Lower lobe of right lung (tissue), 2 donors: Measurements from ENCODE around the gene CTNNA3. TPM values are rescaled to one million over a fixed set of nuclear protein-coding genes. Genes with fewer than 3 reads are reported as not detected.
"Not testable (repeated sequence)": the region's sequence is repeated elsewhere in the genome, so short reads cannot be mapped to it uniquely, and the experiment has no call there.

ENCODE experiments used
- ATAC-seq, 2 donors: fragments of 200-7000 bp; cut with Tn5 transposase; one replicate each; pipeline ENCODE4 v1.9.1; 2020 to 2022; ENCODE audit warnings: mild to moderate bottlenecking in 2 of 2, moderate library complexity in 2 of 2
- DNase-seq: peaks from one replicate; pipeline ENCODE4 v3.0.0-alpha.2; 2020
- H3K27ac ChIP-seq: fragments of 200-600 bp; one replicate; pipeline ENCODE4 v1.8.0; 2022
- H3K27me3 ChIP-seq: fragments of 200-600 bp; one replicate; pipeline ENCODE4 v1.8.0; 2022; ENCODE audit warnings: low read depth
- H3K36me3 ChIP-seq: fragments of 200-600 bp; one replicate; pipeline ENCODE4 v1.8.0; 2022; ENCODE audit warnings: mild to moderate bottlenecking
- H3K4me1 ChIP-seq: fragments of 200-600 bp; one replicate; pipeline ENCODE4 v1.8.0; 2022
- H3K4me3 ChIP-seq: fragments of 200-600 bp; one replicate; pipeline ENCODE4 v1.8.0; 2022; ENCODE audit warnings: mild to moderate bottlenecking
- H3K9me3 ChIP-seq: fragments of 200-600 bp; one replicate; pipeline ENCODE4 v1.8.0; 2022
- intact Hi-C: fragments of 100-400 bp; cut with DNase I; formaldehyde crosslinking; loops from one replicate; pipeline ENCODE4 v1.11.0; 2022
- total RNA-seq: library from RNA; stranded (reverse); fragmentation: NEBNext Ultra II Directional; extraction: Animal tissue kit (Norgen Biotek cat#: 25700); gene quantifications from one replicate; pipeline ENCODE4 v1.2.1, GENCODE V29; 2021
- TF ChIP-seq, protein P1 (sequence below): fragments of 200-600 bp; IDR thresholded peaks from one replicate; pipeline ENCODE4 v1.8.0; 2022; ENCODE audit warnings: antibody characterized with exemption, mild to moderate bottlenecking
- donor health status: DM: no; HTN: yes; CAD: no; lungs with severe emphysema.

Gene CTNNA3
- total RNA-seq, 1 donor from 2014 or later: not detected

DNA sequence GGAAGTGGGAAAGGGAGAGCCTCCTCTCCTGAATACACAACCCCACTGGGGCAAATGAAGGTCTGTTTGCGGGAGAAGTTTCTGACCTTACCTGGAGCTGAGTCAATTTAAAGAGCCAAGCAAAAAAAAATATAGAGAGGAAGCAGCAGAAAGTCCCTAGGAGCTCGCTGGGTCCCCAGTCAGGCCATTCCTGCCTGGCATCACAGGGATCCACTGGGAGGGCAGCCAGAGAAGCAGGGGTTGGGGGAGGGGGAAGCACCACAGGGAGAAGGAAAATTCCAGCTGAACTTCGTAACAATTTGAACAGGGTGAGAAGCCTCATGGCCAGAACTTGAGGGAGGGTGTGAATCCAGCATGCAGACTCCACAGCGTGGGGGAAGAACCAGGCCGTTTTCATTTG lies 471.4 kb downstream of the CTNNA3 start:
- no peak for DNase-seq
- H3K27me3 ChIP-seq: no peaks in the 10 kb centered on the region
- H3K4me3 ChIP-seq: no peak overlapping the region
- no peaks in the 10 kb centered on the region for H3K36me3 ChIP-seq
- intact Hi-C loops: no loop called here
- no peak overlapping the region for H3K27ac ChIP-seq
- TF ChIP-seq, protein P1, sequence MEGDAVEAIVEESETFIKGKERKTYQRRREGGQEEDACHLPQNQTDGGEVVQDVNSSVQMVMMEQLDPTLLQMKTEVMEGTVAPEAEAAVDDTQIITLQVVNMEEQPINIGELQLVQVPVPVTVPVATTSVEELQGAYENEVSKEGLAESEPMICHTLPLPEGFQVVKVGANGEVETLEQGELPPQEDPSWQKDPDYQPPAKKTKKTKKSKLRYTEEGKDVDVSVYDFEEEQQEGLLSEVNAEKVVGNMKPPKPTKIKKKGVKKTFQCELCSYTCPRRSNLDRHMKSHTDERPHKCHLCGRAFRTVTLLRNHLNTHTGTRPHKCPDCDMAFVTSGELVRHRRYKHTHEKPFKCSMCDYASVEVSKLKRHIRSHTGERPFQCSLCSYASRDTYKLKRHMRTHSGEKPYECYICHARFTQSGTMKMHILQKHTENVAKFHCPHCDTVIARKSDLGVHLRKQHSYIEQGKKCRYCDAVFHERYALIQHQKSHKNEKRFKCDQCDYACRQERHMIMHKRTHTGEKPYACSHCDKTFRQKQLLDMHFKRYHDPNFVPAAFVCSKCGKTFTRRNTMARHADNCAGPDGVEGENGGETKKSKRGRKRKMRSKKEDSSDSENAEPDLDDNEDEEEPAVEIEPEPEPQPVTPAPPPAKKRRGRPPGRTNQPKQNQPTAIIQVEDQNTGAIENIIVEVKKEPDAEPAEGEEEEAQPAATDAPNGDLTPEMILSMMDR: no peak
- H3K9me3 ChIP-seq: no peaks in the 10 kb centered on the region
- ATAC-seq: no peak
- no peaks in the 10 kb centered on the region for H3K4me1 ChIP-seq

DNA sequence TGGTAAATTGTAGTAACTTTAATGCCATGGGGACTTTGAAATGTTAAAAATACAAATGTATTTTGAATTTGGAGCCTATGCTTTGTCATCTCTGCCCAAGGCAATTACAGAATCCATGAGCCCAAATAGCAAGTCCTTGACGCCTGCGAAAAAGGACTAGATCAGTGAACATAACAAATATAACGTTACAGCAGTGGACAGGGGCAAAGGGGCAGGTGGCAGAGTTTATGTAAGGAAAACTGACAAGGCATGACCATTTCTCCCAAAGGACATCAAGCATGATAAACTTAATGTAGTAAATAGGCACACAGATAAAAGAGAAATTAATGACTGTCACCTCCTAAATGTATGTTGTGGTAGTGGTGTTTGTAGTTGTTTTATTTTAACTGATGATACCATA lies 473.1 kb downstream of the CTNNA3 start:
- Histone ChIP-seq H3K36me3 (no peaks in the 10 kb centered on the region), H3K27ac (no peak overlapping the region), H3K4me1 (no peaks in the 10 kb centered on the region), H3K4me3 (no peak overlapping the region), H3K27me3 (no peaks in the 10 kb centered on the region), H3K9me3 (no peaks in the 10 kb centered on the region)
- ATAC-seq (no peak), DNase-seq (no peak)
- intact Hi-C loops: no loop called here
- TF ChIP-seq, protein P1: no peak

DNA sequence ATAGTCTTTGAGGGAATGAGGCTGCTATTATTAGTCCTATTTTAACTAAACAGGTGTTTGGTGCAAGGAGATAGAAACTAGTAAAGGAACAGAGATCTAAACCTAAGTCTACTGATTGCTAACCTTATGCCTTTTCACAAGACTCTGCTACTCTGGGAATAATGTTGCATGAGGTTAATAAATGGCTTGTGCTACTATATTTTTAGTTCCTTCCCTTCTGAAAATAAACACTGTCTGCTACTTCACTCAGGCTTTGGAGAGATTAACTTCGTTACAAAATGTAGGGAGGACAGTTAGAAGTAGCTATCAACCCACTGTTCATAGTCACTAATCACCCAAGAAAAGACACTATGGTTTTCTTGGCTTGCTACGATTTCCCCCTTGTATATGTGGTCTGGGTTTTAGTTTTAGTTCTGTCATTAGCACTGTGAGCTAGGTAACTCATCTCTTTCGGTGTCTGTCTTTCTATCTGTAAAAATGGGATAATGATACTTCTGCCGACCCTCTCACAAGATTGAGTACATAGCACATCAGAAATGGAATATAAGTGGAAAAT lies 474.0 kb downstream of the CTNNA3 start:
- no peaks in the 10 kb centered on the region for H3K9me3 ChIP-seq
- DNase-seq: no peak
- no peaks in the 10 kb centered on the region for H3K36me3 ChIP-seq
- no peak for ATAC-seq
- H3K27me3 ChIP-seq: no peaks in the 10 kb centered on the region
- no peaks in the 10 kb centered on the region for H3K4me1 ChIP-seq
- intact Hi-C loops: no loop called here
- H3K4me3 ChIP-seq: no peak overlapping the region
- TF ChIP-seq, protein P1: no peak
- H3K27ac ChIP-seq: no peak overlapping the region

DNA sequence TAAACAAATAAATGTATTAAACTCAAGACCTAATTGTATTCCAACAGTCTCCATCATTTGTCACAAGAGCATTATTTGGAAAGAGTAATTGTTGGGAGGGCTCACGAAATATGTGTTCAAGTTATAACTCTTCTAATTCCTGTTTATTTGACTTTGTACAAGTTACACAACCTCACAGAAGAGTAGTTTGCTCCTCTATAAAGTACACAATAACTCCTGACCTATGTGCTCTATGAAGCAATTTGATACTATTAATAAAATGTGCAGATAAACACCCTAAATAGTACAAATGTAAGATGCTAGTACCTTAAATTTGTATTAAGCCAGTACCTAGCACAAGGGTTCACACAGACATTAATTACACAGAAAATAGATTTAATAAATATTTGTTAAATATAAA lies 484.3 kb downstream of the CTNNA3 start:
- Histone ChIP-seq H3K36me3 (no peaks in the 10 kb centered on the region), H3K4me1 (no peaks in the 10 kb centered on the region), H3K27me3 (no peaks in the 10 kb centered on the region), H3K9me3 (no peaks in the 10 kb centered on the region), H3K4me3 (no peak overlapping the region), H3K27ac (no peak overlapping the region)
- no peak for ATAC-seq
- no peak for DNase-seq
- TF ChIP-seq, protein P1: no peak
- intact Hi-C loops: no loop called here

DNA sequence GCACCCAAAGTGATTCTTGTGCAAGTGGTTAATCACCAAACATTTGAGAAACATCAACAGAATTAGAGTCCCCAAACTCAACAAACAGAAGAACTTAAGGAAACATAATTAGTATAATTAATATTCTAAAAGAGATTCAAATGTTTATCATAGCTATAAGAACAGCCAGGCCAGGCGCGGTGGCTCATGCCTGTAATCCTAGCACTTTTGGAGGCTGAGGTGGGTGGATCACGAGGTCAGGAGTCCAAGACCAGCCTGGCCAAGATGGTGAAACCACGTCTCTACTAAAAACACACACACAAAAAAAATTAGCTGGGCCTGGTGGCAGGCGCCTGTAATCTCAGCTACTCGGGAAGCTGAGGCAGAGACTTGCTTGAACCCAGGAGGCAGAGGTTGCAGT lies 488.1 kb downstream of the CTNNA3 start:
- ATAC-seq, H3K27me3 ChIP-seq, H3K36me3 ChIP-seq, H3K4me3 ChIP-seq, H3K27ac ChIP-seq, intact Hi-C loops, H3K9me3 ChIP-seq, DNase-seq, H3K4me1 ChIP-seq: not testable (repeated sequence)

DNA sequence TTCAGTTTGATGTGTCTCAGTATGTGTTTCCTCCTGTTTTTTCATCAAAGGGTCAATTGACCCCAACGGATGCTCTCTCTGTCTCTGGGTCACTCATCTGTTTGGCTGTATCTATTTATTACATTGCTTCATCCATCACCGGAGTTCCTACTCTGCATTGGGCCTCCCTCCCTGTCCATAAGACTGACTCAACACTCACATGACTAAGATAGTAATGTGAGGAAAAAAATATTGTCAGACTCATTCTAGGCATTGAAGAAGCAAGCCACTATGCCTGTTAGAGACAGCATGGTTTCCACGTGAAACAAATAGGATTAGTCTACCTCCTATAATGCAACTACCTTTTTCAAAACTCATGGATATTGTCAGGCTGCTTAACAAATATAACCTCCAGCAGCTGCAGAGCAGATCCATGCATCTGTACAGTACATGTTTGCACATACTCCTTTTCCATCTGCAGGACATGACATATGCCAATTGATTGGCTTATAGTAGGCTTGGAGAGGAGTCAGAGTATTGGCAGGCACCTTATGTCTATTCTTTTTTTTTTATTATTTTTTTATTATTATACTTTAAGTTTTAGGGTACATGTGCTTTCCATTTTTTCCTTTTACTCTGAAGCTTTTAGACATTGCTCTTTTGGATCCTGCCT lies 495.0 kb downstream of the CTNNA3 start:
- TF ChIP-seq, protein P1: no peak
- DNase-seq: no peak
- ATAC-seq: no peak
- intact Hi-C loops: no loop called here
- Histone ChIP-seq H3K4me1 (no peaks in the 10 kb centered on the region), H3K9me3 (no peaks in the 10 kb centered on the region), H3K4me3 (no peak overlapping the region), H3K27me3 (no peaks in the 10 kb centered on the region), H3K27ac (no peak overlapping the region), H3K36me3 (no peaks in the 10 kb centered on the region)
